ENCODE data around the gene SLAMF7. TPM values are rescaled to one million over a fixed set of nuclear protein-coding genes. Genes with fewer than 3 reads are reported as not detected.

The SLAMF7 gene
- total RNA-seq, 1 donor from 2014 or later, result 0.56 TPM

GRCh38 chr1:160800142-160800541 lies 61.1 kb downstream of the SLAMF7 start:
- Mint-ChIP-seq H3K9me3 (ENCODE audit: unreplicated experiment) (no peaks in the 10 kb centered on the region), H3K27ac (ENCODE audit: unreplicated experiment) (no peak overlapping the region), H3K4me1 (ENCODE audit: unreplicated experiment) (no peaks in the 10 kb centered on the region), H3K4me3 (ENCODE audit: unreplicated experiment) (no peak overlapping the region), H3K27me3 (ENCODE audit: unreplicated experiment) (no peaks in the 10 kb centered on the region), H3K36me3 (ENCODE audit: low read depth, unreplicated experiment) (no peaks in the 10 kb centered on the region)
- DNase-seq (ENCODE audit: low spot score), result no peak
- TF ChIP-seq, protein P1, sequence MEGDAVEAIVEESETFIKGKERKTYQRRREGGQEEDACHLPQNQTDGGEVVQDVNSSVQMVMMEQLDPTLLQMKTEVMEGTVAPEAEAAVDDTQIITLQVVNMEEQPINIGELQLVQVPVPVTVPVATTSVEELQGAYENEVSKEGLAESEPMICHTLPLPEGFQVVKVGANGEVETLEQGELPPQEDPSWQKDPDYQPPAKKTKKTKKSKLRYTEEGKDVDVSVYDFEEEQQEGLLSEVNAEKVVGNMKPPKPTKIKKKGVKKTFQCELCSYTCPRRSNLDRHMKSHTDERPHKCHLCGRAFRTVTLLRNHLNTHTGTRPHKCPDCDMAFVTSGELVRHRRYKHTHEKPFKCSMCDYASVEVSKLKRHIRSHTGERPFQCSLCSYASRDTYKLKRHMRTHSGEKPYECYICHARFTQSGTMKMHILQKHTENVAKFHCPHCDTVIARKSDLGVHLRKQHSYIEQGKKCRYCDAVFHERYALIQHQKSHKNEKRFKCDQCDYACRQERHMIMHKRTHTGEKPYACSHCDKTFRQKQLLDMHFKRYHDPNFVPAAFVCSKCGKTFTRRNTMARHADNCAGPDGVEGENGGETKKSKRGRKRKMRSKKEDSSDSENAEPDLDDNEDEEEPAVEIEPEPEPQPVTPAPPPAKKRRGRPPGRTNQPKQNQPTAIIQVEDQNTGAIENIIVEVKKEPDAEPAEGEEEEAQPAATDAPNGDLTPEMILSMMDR (IDR thresholded peaks at IDR 0.05; ENCODE audit: unreplicated experiment), result no peak

GRCh38 chr1:160800645-160801408 lies 61.8 kb downstream of the SLAMF7 start:
- H3K36me3 Mint-ChIP-seq (ENCODE audit: low read depth, unreplicated experiment), result no peaks in the 10 kb centered on the region
- no peaks in the 10 kb centered on the region for H3K4me1 Mint-ChIP-seq (ENCODE audit: unreplicated experiment)
- H3K27me3 Mint-ChIP-seq (ENCODE audit: unreplicated experiment), result no peaks in the 10 kb centered on the region

GRCh38 chr1:160801836-160802580 lies 63.0 kb downstream of the SLAMF7 start:
- Mint-ChIP-seq H3K27me3 (ENCODE audit: unreplicated experiment) (no peaks in the 10 kb centered on the region), H3K9me3 (ENCODE audit: unreplicated experiment) (no peaks in the 10 kb centered on the region), H3K27ac (ENCODE audit: unreplicated experiment) (no peak overlapping the region), H3K36me3 (ENCODE audit: low read depth, unreplicated experiment) (no peaks in the 10 kb centered on the region), H3K4me3 (ENCODE audit: unreplicated experiment) (no peak overlapping the region), H3K4me1 (ENCODE audit: unreplicated experiment) (no peaks in the 10 kb centered on the region)
- no peak for DNase-seq (ENCODE audit: low spot score)
- TF ChIP-seq, protein P1 (IDR thresholded peaks at IDR 0.05; ENCODE audit: unreplicated experiment), result no peak

More at GRCh38 chr1:160800645-160801408, 61.8 kb downstream of the SLAMF7 start:
- no peaks in the 10 kb centered on the region for H3K9me3 Mint-ChIP-seq (ENCODE audit: unreplicated experiment)
- TF ChIP-seq, protein P1 (IDR thresholded peaks at IDR 0.05; ENCODE audit: unreplicated experiment), result no peak
- no peak for DNase-seq (ENCODE audit: low spot score)
- H3K27ac Mint-ChIP-seq (ENCODE audit: unreplicated experiment), result no peak overlapping the region
- no peak overlapping the region for H3K4me3 Mint-ChIP-seq (ENCODE audit: unreplicated experiment)

Other genes starting within 250 kb of the SLAMF7 start
- gene SLAMF6, start 216.0 kb upstream of the SLAMF7 start, total RNA-seq (ENCODE audit: unreplicated experiment), result not detected
- gene CD84, start 159.8 kb upstream of the SLAMF7 start, total RNA-seq (ENCODE audit: unreplicated experiment), result not detected
- not detected for gene SLAMF1, start 92.2 kb upstream of the SLAMF7 start, total RNA-seq (ENCODE audit: unreplicated experiment)
- gene CD48, start 27.4 kb upstream of the SLAMF7 start, total RNA-seq (ENCODE audit: unreplicated experiment), result not detected
- not detected for gene LY9, start 56.9 kb downstream of the SLAMF7 start, total RNA-seq (ENCODE audit: unreplicated experiment)
- gene CD244, start 123.6 kb downstream of the SLAMF7 start, total RNA-seq (ENCODE audit: unreplicated experiment), result 0.31 TPM
- not detected for gene ITLN1, start 145.9 kb downstream of the SLAMF7 start, total RNA-seq (ENCODE audit: unreplicated experiment)
- gene ITLN2, start 215.6 kb downstream of the SLAMF7 start, total RNA-seq (ENCODE audit: unreplicated experiment), result 118 TPM

Data from endothelial cell (in vitro differentiated cells).